GM19455 (cell line): ENCODE data around the gene NSD1.

Experiments used
- ATAC-seq: cut with Tn5 transposase; IDR thresholded peaks from one replicate; pipeline ENCODE4 v1.9.1; 2021; ENCODE audit not compliant: unreplicated experiment

Gene NSD1, protein sequence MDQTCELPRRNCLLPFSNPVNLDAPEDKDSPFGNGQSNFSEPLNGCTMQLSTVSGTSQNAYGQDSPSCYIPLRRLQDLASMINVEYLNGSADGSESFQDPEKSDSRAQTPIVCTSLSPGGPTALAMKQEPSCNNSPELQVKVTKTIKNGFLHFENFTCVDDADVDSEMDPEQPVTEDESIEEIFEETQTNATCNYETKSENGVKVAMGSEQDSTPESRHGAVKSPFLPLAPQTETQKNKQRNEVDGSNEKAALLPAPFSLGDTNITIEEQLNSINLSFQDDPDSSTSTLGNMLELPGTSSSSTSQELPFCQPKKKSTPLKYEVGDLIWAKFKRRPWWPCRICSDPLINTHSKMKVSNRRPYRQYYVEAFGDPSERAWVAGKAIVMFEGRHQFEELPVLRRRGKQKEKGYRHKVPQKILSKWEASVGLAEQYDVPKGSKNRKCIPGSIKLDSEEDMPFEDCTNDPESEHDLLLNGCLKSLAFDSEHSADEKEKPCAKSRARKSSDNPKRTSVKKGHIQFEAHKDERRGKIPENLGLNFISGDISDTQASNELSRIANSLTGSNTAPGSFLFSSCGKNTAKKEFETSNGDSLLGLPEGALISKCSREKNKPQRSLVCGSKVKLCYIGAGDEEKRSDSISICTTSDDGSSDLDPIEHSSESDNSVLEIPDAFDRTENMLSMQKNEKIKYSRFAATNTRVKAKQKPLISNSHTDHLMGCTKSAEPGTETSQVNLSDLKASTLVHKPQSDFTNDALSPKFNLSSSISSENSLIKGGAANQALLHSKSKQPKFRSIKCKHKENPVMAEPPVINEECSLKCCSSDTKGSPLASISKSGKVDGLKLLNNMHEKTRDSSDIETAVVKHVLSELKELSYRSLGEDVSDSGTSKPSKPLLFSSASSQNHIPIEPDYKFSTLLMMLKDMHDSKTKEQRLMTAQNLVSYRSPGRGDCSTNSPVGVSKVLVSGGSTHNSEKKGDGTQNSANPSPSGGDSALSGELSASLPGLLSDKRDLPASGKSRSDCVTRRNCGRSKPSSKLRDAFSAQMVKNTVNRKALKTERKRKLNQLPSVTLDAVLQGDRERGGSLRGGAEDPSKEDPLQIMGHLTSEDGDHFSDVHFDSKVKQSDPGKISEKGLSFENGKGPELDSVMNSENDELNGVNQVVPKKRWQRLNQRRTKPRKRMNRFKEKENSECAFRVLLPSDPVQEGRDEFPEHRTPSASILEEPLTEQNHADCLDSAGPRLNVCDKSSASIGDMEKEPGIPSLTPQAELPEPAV (N-terminal part only)

DNA sequence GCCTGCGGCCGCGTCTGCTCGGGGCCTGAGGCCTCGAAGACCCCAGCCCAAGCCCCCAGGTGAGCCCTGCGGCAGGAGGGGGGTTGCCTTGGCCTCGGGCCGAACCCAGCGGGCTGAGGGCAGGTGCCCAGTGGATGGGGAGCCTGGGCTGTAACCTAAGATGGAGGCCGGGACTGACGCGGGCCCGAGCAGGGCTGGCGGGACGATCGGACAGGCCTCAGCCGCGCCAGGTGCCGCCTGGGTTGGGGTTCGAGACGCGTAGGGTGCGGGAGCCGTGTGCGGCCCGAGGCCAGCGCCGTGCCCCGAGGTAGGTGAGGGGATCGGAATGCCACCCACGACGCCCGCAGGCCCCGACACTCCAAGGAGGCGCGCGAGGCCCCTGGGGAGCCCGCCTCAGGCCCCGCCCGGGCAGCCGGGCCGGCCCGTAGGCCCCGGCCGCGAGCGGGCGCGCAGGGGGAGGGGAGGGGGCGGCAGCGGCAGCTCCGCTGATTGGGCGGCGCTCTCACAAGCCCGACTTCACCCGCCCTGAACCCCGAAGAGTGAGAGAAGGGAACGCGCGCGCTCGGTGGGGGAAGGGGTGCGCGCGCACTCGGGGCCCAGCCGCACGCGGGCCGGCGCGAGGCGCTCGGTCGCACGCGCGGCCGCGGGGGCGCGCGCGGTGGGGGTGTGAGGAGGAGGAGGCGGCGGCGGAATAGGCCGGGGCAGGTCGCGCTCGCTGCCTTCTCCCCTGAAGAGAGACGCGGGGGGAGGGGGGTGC is at the start of gene NSD1:
TSS of gene NSD1 (plus strand) at position 678 of the 757 bp plus-strand sequence. CDS start 1,331 bp downstream, outside the sequence.
- peak; percentile 67 for ATAC-seq

DNA sequence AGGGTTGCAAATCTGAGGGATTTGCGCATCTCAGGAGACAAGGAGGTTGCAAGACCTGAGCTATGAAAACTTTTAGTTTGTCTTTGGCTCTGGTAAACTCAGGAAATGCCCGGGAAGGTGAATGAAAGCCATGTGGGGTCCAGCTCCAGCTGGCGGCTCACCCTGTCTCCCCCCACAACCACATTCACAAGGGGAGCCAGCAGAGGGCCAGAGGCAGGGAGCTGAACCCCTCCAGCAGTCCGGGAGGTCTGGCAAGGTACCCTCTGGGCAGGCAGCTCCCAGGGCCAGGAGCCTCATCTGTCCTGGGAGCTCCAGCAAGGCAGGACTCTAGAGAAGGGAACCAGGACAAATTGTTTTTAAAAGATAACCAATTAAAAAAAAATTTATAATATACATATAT is 49.4 kb upstream of the NSD1 start:
- no peak for ATAC-seq

DNA sequence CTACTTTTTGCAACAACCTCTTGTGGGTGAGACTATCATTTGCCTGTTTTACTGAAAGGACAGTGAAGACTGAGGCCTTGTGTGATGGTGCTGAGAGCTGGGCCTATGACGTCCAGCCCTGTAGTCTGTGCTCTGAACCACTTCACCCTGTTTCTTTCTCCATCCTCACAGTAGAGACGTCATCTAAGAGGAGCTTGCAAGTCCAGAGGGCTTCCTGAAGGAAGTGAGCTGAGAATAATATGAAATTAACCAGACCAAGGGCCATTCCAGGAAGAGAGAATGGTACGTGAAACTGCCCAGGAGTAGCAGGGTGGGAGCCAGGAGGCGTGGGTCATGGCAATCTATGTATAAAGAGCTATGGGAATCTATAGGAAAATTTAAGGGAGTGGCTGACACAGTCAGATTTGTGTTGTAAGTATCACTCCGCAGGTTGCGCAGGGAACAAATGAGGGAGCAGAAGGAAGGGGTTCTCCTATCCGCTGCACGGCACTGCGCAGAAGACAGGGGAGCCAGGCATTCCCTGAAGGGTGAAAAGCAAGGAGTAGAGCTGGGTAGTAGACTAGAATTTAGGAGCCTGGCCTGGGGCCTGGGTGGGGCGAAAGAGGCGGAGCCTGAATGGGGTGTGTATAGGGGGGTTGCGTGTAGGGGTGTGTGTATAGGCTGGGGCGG is 47.5 kb upstream of the NSD1 start:
- no peak for ATAC-seq

DNA sequence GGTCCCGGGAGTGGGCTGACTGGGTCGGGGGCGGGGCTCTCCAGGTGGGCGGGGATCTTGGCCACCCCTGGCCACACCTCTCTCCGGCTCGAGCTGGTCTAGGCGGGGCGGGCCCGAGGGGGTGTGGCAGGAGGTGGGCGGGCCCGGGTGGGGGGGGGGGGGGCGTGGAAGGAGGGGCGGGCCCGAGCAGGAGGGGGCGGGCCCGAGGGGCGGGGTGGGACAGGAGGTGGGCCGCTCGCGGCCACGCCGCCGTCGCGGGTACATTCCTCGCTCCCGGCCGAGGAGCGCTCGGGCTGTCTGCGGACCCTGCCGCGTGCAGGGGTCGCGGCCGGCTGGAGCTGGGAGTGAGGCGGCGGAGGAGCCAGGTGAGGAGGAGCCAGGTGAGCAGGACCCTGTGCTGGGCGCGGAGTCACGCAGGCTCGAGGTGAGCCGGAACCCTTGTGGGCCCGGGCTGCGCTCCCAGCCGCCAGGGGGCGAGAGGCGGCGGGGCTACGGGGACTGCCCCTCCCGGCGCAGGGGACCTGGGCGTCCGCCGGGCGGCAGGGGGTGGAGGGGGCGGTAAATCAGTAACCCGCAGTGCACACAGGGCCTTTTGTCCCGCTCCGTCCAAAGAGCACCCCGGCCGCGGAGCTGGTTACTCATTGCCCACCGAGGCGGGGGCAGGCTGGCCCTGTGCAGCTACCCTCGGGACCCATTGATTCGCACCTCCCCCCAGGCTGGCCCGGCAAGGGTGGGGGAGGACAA is 46.7 kb upstream of the NSD1 start, which contains the start of gene FGFR4:
TSS of gene FGFR4 (plus strand) at position 262 of the 744 bp plus-strand sequence. CDS start 2,688 bp downstream, outside the sequence.
- no peak for ATAC-seq

DNA sequence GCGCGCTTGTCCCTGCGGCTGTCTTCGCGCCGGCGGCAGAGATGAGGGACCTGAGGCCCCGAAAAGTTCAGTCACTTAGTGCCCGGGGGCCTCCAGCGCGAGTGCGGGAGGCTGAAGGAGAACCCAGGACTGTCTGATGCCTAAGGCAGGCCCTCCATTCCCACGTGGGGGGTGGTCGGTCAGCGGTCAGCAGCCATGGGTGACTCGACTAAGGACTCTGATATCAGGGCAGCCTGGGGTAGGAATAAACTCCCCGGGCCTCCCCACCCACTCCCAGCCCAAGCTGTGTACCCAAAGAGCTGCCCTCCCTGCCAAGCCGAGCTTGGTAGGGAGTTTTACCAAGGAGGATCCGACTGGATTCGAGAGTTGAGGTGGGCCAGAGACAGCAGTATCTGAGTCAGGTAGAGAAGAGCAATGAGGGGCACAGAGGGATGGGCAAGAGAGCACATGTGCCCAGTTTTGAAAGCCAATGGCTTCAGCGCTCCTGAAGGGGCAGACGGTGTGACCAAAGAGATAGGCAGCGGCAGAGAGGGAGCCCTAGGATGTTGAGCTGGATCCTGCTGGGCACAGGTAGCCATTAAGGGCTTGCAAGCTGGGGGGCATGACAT is 46.1 kb upstream of the NSD1 start:
- no peak for ATAC-seq

DNA sequence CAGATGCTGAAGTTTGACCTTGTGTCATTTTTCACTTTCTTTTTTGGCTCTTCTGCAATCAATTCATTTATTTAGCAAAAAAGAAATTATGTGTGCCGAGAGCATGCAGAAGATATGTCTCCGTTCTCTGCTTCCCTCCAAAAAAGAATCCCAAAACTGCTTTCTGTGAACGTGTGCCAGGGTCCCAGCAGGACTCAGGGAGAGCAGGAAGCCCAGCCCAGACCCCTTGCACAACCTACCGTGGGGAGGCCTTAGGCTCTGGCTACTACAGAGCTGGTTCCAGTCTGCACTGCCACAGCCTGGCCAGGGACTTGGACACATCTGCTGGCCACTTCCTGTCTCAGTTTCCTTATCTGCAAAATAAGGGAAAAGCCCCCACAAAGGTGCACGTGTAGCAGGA is 44.4 kb upstream of the NSD1 start:
- no peak for ATAC-seq

DNA sequence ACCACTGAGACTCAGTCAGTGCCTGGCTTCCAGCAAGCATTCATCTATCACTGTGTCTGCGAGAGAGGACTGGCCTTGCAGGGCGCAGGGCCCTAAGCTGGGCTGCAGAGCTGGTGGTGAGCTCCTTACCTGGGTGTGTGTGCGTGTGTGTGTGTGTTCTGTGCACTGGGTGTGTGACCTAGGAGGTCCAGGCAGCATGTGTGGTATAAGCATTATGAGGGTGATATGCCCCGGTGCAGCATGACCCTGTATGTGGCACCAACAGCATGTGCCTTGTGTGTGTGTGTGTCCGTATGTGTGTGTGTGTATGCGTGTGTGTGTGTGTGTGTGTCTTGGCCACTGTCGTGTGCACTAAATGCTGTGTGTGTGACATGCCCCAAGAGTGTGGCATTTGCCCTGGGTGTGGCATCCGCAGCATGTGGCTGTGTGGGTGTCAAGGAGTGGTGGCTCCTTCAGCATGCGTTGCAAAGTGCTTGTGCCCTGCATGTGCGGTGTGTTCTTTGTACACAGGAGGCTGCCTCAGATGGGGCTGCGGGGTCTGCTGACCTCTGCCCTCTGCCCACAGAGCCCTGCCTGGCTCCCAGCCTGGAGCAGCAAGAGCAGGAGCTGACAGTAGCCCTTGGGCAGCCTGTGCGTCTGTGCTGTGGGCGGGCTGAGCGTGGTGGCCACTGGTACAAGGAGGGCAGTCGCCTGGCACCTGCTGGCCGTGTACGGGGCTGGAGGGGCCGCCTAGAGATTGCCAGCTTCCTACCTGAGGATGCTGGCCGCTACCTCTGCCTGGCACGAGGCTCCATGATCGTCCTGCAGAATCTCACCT is 43.5 kb upstream of the NSD1 start:
- ATAC-seq, result no peak

DNA sequence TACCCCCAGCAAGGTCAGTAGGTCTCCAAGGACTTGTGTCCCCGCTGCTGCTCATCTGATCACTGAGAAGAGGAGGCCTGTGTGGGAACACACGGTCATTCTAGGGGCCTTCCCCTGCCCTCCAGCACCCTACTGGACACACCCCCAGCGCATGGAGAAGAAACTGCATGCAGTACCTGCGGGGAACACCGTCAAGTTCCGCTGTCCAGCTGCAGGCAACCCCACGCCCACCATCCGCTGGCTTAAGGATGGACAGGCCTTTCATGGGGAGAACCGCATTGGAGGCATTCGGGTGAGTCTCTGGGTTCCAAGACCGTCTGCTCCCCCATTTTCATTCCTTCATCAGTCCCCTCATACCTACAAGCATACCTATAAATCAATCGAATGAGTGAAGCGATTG is 42.8 kb upstream of the NSD1 start:
- no peak for ATAC-seq

DNA sequence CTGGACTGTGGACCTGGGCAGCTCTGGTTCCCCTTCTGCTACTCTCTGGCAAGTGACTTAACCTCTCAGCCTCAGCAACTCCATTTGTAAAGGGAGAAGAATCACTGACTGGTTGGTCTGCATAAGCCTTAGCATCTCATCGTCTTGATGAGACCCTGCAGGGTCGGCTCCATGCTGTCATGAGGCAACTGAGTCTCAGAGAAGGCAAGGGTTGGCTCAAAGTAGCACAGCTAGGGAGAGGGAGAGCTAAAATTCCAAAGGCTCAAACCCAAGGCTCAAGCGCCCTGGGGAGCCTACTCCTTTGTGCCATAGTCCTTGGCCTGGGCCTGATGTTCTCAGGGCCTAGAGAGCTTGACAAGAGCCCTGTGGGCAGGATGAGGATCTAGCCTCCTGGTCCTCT is 42.3 kb upstream of the NSD1 start:
- no peak for ATAC-seq

DNA sequence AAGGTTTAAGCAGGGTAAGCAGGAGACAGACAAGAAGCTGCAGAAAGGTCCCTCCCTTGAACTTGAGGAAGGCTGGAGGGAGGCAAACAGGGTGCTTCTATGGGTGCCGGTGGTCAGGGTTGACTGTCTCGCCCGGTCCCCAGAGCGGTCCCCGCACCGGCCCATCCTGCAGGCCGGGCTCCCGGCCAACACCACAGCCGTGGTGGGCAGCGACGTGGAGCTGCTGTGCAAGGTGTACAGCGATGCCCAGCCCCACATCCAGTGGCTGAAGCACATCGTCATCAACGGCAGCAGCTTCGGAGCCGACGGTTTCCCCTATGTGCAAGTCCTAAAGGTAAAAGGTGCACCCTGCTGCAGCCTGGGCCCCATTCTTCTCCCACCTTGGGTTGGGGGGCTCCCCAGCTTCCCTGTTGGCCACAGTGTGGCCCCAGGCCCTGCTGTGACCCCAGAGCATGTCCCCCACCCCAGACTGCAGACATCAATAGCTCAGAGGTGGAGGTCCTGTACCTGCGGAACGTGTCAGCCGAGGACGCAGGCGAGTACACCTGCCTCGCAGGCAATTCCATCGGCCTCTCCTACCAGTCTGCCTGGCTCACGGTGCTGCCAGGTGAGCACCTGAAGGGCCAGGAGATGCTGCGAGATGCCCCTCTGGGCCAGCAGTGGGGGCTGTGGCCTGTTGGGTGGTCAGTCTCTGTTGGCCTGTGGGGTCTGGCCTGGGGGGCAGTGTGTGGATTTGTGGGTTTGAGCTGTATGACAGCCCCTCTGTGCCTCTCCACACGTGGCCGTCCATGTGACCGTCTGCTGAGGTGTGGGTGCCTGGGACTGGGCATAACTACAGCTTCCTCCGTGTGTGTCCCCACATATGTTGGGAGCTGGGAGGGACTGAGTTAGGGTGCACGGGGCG is 41.1 kb upstream of the NSD1 start:
- ATAC-seq, result no peak

DNA sequence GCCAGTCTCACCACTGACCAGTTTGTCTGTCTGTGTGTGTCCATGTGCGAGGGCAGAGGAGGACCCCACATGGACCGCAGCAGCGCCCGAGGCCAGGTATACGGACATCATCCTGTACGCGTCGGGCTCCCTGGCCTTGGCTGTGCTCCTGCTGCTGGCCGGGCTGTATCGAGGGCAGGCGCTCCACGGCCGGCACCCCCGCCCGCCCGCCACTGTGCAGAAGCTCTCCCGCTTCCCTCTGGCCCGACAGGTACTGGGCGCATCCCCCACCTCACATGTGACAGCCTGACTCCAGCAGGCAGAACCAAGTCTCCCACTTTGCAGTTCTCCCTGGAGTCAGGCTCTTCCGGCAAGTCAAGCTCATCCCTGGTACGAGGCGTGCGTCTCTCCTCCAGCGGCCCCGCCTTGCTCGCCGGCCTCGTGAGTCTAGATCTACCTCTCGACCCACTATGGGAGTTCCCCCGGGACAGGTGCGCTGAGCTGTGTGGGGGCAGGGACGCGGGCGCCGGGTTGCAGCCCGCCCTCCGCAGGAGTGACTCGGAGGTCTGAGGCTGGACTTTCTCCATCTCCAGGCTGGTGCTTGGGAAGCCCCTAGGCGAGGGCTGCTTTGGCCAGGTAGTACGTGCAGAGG is 40.4 kb upstream of the NSD1 start:
- ATAC-seq, result no peak

DNA sequence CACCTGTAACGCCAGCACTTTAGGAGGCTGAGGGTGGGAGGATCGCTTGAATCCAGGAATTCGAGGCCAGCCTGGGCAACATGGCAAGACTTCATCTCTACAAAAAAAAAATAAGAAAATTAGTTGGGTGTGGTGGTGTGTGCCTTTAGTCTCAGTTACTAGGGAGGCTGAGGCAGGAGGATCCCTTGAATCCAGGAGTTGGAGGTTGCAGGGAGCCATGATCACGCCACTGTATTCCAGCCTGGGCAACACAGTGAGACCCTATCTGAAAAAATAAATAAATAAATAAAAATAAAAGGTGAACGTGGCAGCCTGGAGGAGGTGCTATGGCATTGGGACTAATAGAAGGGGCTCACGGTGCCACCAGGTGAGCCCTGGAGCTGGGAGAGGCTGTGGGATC is 39.8 kb upstream of the NSD1 start:
- no peak for ATAC-seq

DNA sequence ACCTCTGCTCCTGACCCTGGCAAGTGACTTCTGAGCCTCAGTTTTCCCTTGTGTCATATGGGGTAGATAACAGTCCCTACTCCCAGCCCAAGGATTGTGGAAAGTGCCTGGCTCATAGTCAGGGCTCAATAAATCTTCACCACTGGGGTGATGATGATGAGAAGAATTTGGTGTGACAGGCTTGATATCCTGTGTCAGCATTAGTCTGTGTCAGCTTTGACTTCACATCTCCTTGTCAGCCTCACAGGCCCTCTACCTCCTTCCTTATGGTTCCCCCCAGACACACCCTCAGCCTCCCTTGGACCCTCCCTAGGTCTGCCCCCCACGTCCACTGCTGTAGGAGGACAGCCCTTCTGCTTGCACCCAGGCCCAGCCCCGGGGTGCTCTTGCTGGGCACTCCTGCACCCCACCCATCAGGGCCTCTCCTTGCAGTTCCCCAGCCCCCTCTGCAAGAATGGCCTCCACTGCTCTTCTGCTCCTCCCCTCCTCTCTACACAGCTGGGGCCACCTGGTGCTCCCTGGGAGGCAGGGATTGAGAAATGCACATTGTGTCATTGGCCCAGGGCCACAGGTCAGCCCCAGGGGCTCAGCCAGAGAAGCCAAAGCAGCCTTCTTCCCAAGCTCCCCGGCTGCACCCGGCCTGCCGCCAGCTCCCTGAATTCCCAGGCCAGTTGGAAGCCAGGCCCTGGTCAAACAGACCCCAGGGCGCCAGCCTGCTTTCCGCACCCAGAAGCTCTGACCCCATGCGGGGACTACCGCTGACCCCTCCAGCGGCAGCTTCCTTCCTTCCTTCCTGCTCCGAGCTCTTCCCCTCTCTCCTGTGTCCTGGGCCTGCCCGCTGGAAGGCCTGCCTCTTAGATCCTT is 39.1 kb upstream of the NSD1 start:
- ATAC-seq, result no peak

DNA sequence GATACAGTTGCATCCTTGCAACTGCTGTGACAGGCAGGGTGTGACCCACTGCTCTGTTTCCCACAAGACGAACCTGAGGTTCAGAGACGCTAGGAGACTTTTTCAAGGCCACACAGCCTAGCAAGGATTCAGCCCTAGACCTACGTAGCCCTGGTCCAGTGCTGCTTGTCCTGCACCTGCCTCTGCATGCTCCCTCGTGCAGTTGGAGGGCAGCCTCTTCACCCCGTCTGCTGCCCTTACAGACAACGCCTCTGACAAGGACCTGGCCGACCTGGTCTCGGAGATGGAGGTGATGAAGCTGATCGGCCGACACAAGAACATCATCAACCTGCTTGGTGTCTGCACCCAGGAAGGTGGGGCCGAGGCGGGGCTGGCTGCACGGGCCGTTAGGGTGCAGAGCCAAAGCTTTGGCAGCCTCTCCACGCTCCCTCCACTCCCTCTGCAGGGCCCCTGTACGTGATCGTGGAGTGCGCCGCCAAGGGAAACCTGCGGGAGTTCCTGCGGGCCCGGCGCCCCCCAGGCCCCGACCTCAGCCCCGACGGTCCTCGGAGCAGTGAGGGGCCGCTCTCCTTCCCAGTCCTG is 38.4 kb upstream of the NSD1 start:
- ATAC-seq, result no peak
